ENCODE results near the gene CTPS2.

- TF ChIP-seq, protein P1, sequence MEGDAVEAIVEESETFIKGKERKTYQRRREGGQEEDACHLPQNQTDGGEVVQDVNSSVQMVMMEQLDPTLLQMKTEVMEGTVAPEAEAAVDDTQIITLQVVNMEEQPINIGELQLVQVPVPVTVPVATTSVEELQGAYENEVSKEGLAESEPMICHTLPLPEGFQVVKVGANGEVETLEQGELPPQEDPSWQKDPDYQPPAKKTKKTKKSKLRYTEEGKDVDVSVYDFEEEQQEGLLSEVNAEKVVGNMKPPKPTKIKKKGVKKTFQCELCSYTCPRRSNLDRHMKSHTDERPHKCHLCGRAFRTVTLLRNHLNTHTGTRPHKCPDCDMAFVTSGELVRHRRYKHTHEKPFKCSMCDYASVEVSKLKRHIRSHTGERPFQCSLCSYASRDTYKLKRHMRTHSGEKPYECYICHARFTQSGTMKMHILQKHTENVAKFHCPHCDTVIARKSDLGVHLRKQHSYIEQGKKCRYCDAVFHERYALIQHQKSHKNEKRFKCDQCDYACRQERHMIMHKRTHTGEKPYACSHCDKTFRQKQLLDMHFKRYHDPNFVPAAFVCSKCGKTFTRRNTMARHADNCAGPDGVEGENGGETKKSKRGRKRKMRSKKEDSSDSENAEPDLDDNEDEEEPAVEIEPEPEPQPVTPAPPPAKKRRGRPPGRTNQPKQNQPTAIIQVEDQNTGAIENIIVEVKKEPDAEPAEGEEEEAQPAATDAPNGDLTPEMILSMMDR (conservative IDR thresholded peaks at IDR 0.05; ENCODE audit: low read depth in 2 of 2), result no peak
- no peak for TF ChIP-seq ETS1 (IDR thresholded peaks at IDR 0.05)
- no peak for TF ChIP-seq EZH2phosphoT487 (IDR thresholded peaks at IDR 0.05; ENCODE audit: unreplicated experiment)
These were observed 82.6 kb downstream of the CTPS2 start for GRCh38 chrX:16629909-16630308.
